Left forelimb (tissue), 1 donor: ENCODE data around the gene HECW1.
"Not testable (repeated sequence)": the region's sequence is repeated elsewhere in the genome, so short reads cannot be mapped to it uniquely, and the experiment has no call there.

Source experiments
- DNase-seq: peaks from one replicate; pipeline ENCODE4 v3.0.0-alpha.2; 2018; ENCODE audit warnings: low spot score

Gene HECW1

GRCh38 chr7:43311052-43311451 lies 198.6 kb downstream of the HECW1 start:
- no peak for DNase-seq

- no peak for DNase-seq
Observed at GRCh38 chr7:43311694-43312093, 199.2 kb downstream of the HECW1 start.

- no peak for DNase-seq
Observed at GRCh38 chr7:43313628-43314378, 201.4 kb downstream of the HECW1 start.

- no peak for DNase-seq
Observed at GRCh38 chr7:43314379-43315158, 202.1 kb downstream of the HECW1 start.

- DNase-seq, result no peak
Observed at GRCh38 chr7:43317075-43317474, 204.6 kb downstream of the HECW1 start.

GRCh38 chr7:43318188-43318770 lies 205.8 kb downstream of the HECW1 start:
- DNase-seq, result no peak

- DNase-seq, result no peak
Observed at GRCh38 chr7:43325595-43325994, 213.1 kb downstream of the HECW1 start.

- no peak for DNase-seq
Observed at GRCh38 chr7:43328336-43328735, 215.9 kb downstream of the HECW1 start.

- DNase-seq, result no peak
Observed at GRCh38 chr7:43328785-43329380, 216.4 kb downstream of the HECW1 start.

GRCh38 chr7:43332193-43332796 lies 219.8 kb downstream of the HECW1 start:
- DNase-seq, result no peak

GRCh38 chr7:43337191-43337590 lies 224.7 kb downstream of the HECW1 start:
- no peak for DNase-seq

GRCh38 chr7:43337811-43338210 lies 225.4 kb downstream of the HECW1 start:
- no peak for DNase-seq

GRCh38 chr7:43341132-43341531 lies 228.7 kb downstream of the HECW1 start:
- no peak for DNase-seq

- not testable (repeated sequence) for DNase-seq
Observed at GRCh38 chr7:43343417-43343816, 231.0 kb downstream of the HECW1 start.

- not testable (repeated sequence) for DNase-seq
Observed at GRCh38 chr7:43345696-43346095, 233.2 kb downstream of the HECW1 start.

GRCh38 chr7:43351683-43352082 lies 239.2 kb downstream of the HECW1 start:
- no peak for DNase-seq

- no peak for DNase-seq
Observed at GRCh38 chr7:43353902-43354301, 241.5 kb downstream of the HECW1 start.

- DNase-seq, result no peak
Observed at GRCh38 chr7:43362652-43363034, 250.2 kb downstream of the HECW1 start.

GRCh38 chr7:43363035-43363791 lies 250.8 kb downstream of the HECW1 start:
- DNase-seq, result no peak

- DNase-seq, result no peak
Observed at GRCh38 chr7:43364391-43364790, 251.9 kb downstream of the HECW1 start.

GRCh38 chr7:43372676-43373355 lies 260.4 kb downstream of the HECW1 start:
- no peak for DNase-seq
